Loucy (cell line): ENCODE measurements around the gene TP73.
"Not testable (repeated sequence)": the region's sequence is repeated elsewhere in the genome, so short reads cannot be mapped to it uniquely, and the experiment has no call there.

Experiments used
- EZH2phosphoT487 ChIP-seq: fragments of 200-600 bp; IDR thresholded peaks from 2 replicates; pipeline ENCODE4 v1.6.1; 2018; ENCODE audit warnings: antibody characterized with exemption, mild to moderate bottlenecking, moderate library complexity, borderline replicate concordance
- TF ChIP-seq, protein P1 (sequence below): fragments of 200-600 bp; sonication (generic); conservative IDR thresholded peaks from 2 replicates; pipeline ENCODE4 v1.5.1; 2014; ENCODE audit warnings: mild to moderate bottlenecking, antibody characterized with exemption, low read length

DNA sequence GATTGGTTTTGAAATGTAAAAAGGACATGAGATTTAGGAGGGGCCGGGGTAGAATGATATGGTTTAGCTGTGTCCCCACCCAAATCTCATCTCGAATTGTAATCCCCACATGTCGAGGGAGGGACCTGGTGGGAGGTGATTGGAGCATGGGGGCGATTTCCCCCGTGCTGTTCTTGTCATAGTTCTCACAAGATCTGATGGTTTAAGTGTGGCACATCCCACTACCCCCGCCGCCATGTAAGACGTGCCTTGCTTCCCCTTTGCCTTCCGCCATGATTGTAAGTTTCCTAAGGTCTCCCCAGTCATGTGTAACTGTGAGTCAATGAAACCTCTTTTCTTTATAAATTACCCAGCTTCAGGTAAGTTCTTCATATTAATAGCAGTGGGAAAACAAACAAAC, 30.2 kb upstream of the TP73 start:
- TF ChIP-seq, protein P1, sequence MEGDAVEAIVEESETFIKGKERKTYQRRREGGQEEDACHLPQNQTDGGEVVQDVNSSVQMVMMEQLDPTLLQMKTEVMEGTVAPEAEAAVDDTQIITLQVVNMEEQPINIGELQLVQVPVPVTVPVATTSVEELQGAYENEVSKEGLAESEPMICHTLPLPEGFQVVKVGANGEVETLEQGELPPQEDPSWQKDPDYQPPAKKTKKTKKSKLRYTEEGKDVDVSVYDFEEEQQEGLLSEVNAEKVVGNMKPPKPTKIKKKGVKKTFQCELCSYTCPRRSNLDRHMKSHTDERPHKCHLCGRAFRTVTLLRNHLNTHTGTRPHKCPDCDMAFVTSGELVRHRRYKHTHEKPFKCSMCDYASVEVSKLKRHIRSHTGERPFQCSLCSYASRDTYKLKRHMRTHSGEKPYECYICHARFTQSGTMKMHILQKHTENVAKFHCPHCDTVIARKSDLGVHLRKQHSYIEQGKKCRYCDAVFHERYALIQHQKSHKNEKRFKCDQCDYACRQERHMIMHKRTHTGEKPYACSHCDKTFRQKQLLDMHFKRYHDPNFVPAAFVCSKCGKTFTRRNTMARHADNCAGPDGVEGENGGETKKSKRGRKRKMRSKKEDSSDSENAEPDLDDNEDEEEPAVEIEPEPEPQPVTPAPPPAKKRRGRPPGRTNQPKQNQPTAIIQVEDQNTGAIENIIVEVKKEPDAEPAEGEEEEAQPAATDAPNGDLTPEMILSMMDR, result not testable (repeated sequence)
- not testable (repeated sequence) for TF ChIP-seq EZH2phosphoT487
